B cell (primary cell): ENCODE measurements around the gene ATP13A1. TPM values are rescaled to one million over a fixed set of nuclear protein-coding genes. Genes with fewer than 3 reads are reported as not detected.

Experiments used
- ATAC-seq: fragments of 200-7000 bp; cut with Tn5 transposase; one replicate; pipeline ENCODE4 v1.10.0; 2021; ENCODE audit warnings: low read depth, mild to moderate bottlenecking, moderate number of reproducible peaks, moderate library complexity
- CTCF ChIA-PET: fragments of 350-600 bp; sonication (Branson Sonifier 250); formaldehyde crosslinking; loops from one replicate; lab custom pipeline; 2021; ENCODE audit warnings: antibody characterized with exemption, inconsistent platforms; lab: Charles Lee
- POLR2A ChIA-PET: fragments of 350-600 bp; sonication (Branson Sonifier 250); formaldehyde crosslinking; loops from one replicate; lab custom pipeline; 2021; ENCODE audit warnings: antibody characterized with exemption; lab: Charles Lee
- DNase-seq: peaks from one replicate; pipeline ENCODE4 v3.0.0; 2013
- H2AFZ ChIP-seq: 2 replicates; pipeline ENCODE4 v1.6.1; 2012; ENCODE audit warnings: mild to moderate bottlenecking, low read depth, low read length; ENCODE audit not compliant: insufficient read depth, poor library complexity, severe bottlenecking
- H3K27ac ChIP-seq, 2 donors: 1 replicate in 1 of 2; 2 replicates in 1 of 2; pipeline ENCODE4 v1.5.1; 2012 to 2013; ENCODE audit warnings: low read length in 2 of 2, mild to moderate bottlenecking in 2 of 2, moderate library complexity in 1 of 2
- H3K27me3 ChIP-seq, 4 experiments: fragments of 200-600 bp in 1 of 4; sonication (generic) in 1 of 4; replicated peaks in 1 of 4; 1 replicate in 2 of 4; 2 replicates in 2 of 4; pipeline versions ENCODE4 v1.6.1 to v1.7.0; 2013 to 2016; ENCODE audit warnings: low read length in 3 of 4, mild to moderate bottlenecking in 2 of 4, mixed read lengths in 1 of 4, moderate library complexity in 1 of 4; ENCODE audit not compliant: insufficient read depth in 4 of 4, control insufficient read depth in 3 of 4; ENCODE audit errors: control extremely low read depth in 1 of 4
- H3K36me3 ChIP-seq, 2 experiments: replicated peaks in 1 of 2; 1 replicate in 1 of 2; 2 replicates in 1 of 2; pipeline versions ENCODE4 v1.6.1 to v1.7.1; 2013; ENCODE audit warnings: low read length in 1 of 2; ENCODE audit not compliant: insufficient read depth in 2 of 2, control insufficient read depth in 1 of 2; ENCODE audit errors: control extremely low read depth in 1 of 2, extremely low read depth in 1 of 2
- H3K4me1 ChIP-seq, 2 donors: fragments of 200-600 bp in 1 of 2; sonication (generic) in 1 of 2; 1 replicate in 1 of 2; 2 replicates in 1 of 2; pipeline versions ENCODE4 v1.5.1 to v1.6.1; 2013 to 2017; ENCODE audit warnings: low read length in 2 of 2; ENCODE audit not compliant: control insufficient read depth in 2 of 2, insufficient read depth in 2 of 2
- H3K4me2 ChIP-seq: replicated peaks from 2 replicates; pipeline ENCODE3; 2012; ENCODE audit warnings: mild to moderate bottlenecking, low read depth, low read length; ENCODE audit not compliant: poor library complexity, severe bottlenecking
- H3K4me3 ChIP-seq, 5 experiments: fragments of 200-600 bp in 1 of 5; sonication (generic) in 1 of 5; 1 replicate in 3 of 5; 2 replicates in 2 of 5; pipeline versions ENCODE4 v1.5.1 to v1.7.0; 2011 to 2016; ENCODE audit warnings: low read length in 4 of 5, mild to moderate bottlenecking in 4 of 5, low read depth in 2 of 5, control low read depth in 1 of 5, moderate library complexity in 1 of 5; ENCODE audit not compliant: insufficient read depth in 1 of 5; ENCODE audit errors: control extremely low read depth in 1 of 5, extremely low read depth in 1 of 5
- H3K79me2 ChIP-seq: fragments of 200-600 bp; sonication (generic); one replicate; pipeline ENCODE4 v1.6.0; 2016; ENCODE audit warnings: low read length; ENCODE audit not compliant: control insufficient read depth, insufficient read depth
- H3K9ac ChIP-seq: fragments of 200-600 bp; sonication (generic); 2 replicates; pipeline ENCODE4 v1.6.1; 2017; ENCODE audit warnings: mild to moderate bottlenecking, low read length, moderate library complexity
- H3K9me3 ChIP-seq, 3 donors: one replicate each; pipeline versions ENCODE4 v1.6.1 to v1.7.1; 2013; ENCODE audit warnings: low read length in 2 of 3; ENCODE audit not compliant: control insufficient read depth in 2 of 3, insufficient read depth in 1 of 3; ENCODE audit errors: control extremely low read depth in 1 of 3
- H4K20me1 ChIP-seq: 2 replicates; pipeline ENCODE4 v1.6.0; 2012; ENCODE audit warnings: mild to moderate bottlenecking, low read length; ENCODE audit not compliant: insufficient read depth, control insufficient read depth, poor library complexity, severe bottlenecking
- H3K27ac Mint-ChIP-seq: one replicate; pipeline ENCODE4 v1.8.0; 2021; ENCODE audit warnings: mixed read lengths
- H3K27me3 Mint-ChIP-seq: one replicate; pipeline ENCODE4 v1.8.0; 2021; ENCODE audit warnings: mixed read lengths
- H3K4me1 Mint-ChIP-seq: one replicate; pipeline ENCODE4 v1.8.0; 2021; ENCODE audit warnings: mixed read lengths
- H3K4me3 Mint-ChIP-seq: one replicate; pipeline ENCODE4 v1.8.0; 2021; ENCODE audit warnings: mixed read lengths
- H3K9me3 Mint-ChIP-seq: one replicate; pipeline ENCODE4 v1.8.0; 2022; ENCODE audit warnings: mixed read lengths; ENCODE audit not compliant: insufficient read depth
- EZH2 ChIP-seq: IDR thresholded peaks from 2 replicates; pipeline ENCODE4 v1.6.1; 2012; ENCODE audit warnings: borderline replicate concordance, low read depth, mild to moderate bottlenecking, moderate library complexity, low read length; ENCODE audit not compliant: insufficient read depth, poor library complexity, severe bottlenecking
- WGBS: methylation state at CpG from one replicate; pipeline ENCODE4 v1.1.5; 2013; ENCODE audit warnings: missing lambda C conversion rate; ENCODE audit not compliant: insufficient coverage; 5-methylcytosine and 5-hydroxymethylcytosine counted together
- intact Hi-C: fragments of 100-400 bp; cut with micrococcal nuclease; formaldehyde crosslinking; loops from one replicate; pipeline ENCODE4 v1.10.0; 2022
- polyA plus RNA-seq: library from polyadenylated mRNA; depleted of rRNA; stranded (reverse); fragments of >200 nt; gene quantifications from 2 replicates; pipeline ENCODE4 v1.2.3, GENCODE V29; 2012
- total RNA-seq, 2 donors: library from RNA; stranded (reverse); fragments of 120-200 nt in 1 of 2; gene quantifications; 1 replicate in 1 of 2; 2 replicates in 1 of 2; pipeline versions ENCODE4 v1.2.3 to v1.2.4, GENCODE V29; 2013 to 2022
- TF ChIP-seq, protein P1 (sequence below): fragments of 200-600 bp; IDR thresholded peaks from one replicate; pipeline ENCODE4 v1.8.0; 2022; ENCODE audit warnings: antibody characterized with exemption, mild to moderate bottlenecking

ATP13A1 gene
- total and polyA plus RNA-seq, 2 donors (not counting 1 experiment from before 2014, with no cell fraction given), result 156 to 277 TPM

DNA sequence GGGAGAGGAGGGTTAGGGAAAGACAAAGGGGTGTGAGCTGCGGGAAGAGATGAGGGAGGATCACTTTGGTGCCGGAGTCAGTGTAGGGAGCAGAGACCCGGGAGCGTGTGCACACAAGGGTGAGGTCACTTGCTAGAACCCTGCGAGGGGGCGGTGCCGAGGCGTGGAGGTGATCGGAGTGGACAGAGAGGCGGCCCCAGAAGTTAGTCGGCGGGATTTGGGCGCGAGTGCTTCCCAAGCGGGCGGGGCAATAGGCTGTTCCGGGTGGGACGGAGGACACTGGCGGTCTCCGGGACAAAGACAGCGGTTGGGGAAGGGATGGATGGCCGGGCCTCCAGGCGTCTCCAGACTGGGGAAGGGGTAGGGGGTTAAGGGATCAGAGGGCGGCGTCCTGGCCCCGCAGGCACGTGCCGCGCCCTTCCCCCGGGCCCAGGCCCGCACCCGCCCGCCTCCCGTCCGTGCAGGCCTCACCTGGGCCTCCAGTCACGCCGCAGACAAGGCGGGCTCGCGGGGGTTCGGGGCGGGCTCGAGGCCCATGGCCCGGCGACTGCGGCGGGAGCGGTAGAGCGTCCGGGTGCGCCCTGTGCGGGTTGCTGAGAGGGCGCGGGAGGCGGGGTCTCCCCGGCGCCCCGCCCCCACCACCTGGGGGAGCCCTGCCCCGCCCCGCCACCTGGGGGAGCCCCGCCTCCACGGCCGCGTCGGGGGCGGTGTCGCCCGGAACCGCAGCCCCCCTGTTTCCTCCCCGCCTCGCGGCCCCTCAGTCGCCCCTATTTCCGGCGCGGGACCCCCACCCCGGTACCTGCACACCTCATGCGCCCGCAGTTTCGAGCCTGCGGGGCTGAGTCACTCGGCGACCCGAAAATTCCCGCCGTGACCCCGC lies 35.6 kb downstream of the ATP13A1 start, which contains the start of gene LPAR2:
LPAR2 (minus strand) TSS at position 600 of the 880 bp plus-strand sequence. CDS start 945 bp downstream, outside the sequence.
- Histone ChIP-seq H3K27ac (peak within 1 kb of the TSS; percentile 47 to 71), H3K4me3 (peak within 1 kb of the TSS; percentile 36 to 79 (median 66)), H3K36me3 (peaks cover 0 to 21% of the 10 kb centered on the region in 2 experiments), H3K27me3 (no peaks in the 10 kb centered on the region), H3K79me2 (no peaks in the 10 kb centered on the region), H4K20me1 (no peaks in the 10 kb centered on the region), H3K9ac (peak within 1 kb of the TSS; percentile 77), H2AFZ (peak within 1 kb of the TSS; percentile 76), H3K4me1 (peaks cover 7 to 15% of the 10 kb centered on the region in 2 donors), H3K9me3 (peaks cover 0 to 2% (median 0%) of the 10 kb centered on the region in 3 donors), H3K4me2 (peak within 1 kb of the TSS; percentile 98)
- intact Hi-C loops, result loop anchor here (1.0 kb wide), 3 partner anchors 10 to 40 kb away; partner anchors contain the start of genes GMIP, PBX4 and ZNF101
- POLR2A ChIA-PET, result interaction anchor here (0.6 to 1.4 kb wide), 8 partner anchors 9 to 112 kb away, joined by 3 to 16 read pairs (median 5); partner anchors contain the start of genes ATP13A1, NDUFA13, PBX4 and TSSK6
- ATAC-seq, result peak; percentile 90
- TF ChIP-seq EZH2, result no peak
- TF ChIP-seq, protein P1, sequence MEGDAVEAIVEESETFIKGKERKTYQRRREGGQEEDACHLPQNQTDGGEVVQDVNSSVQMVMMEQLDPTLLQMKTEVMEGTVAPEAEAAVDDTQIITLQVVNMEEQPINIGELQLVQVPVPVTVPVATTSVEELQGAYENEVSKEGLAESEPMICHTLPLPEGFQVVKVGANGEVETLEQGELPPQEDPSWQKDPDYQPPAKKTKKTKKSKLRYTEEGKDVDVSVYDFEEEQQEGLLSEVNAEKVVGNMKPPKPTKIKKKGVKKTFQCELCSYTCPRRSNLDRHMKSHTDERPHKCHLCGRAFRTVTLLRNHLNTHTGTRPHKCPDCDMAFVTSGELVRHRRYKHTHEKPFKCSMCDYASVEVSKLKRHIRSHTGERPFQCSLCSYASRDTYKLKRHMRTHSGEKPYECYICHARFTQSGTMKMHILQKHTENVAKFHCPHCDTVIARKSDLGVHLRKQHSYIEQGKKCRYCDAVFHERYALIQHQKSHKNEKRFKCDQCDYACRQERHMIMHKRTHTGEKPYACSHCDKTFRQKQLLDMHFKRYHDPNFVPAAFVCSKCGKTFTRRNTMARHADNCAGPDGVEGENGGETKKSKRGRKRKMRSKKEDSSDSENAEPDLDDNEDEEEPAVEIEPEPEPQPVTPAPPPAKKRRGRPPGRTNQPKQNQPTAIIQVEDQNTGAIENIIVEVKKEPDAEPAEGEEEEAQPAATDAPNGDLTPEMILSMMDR, result no peak
- WGBS, result 2% methylated on average over 87 of the region's 87 CpGs
- peaks cover 20% of the 10 kb centered on the region for H3K4me1 Mint-ChIP-seq
- H3K27ac Mint-ChIP-seq, result peak within 1 kb of the TSS; percentile 95
- CTCF ChIA-PET, result interaction anchor here (0.8 to 1.3 kb wide), 6 partner anchors 8 to 332 kb away, joined by 4 to 8 read pairs (median 6); partner anchors contain the start of genes ATP13A1 and GMIP
- peak; percentile 85 for DNase-seq
- peak within 1 kb of the TSS; percentile 92 for H3K4me3 Mint-ChIP-seq
- no peaks in the 10 kb centered on the region for H3K9me3 Mint-ChIP-seq
- H3K27me3 Mint-ChIP-seq, result no peaks in the 10 kb centered on the region
